CMK (cell line): ENCODE results near the gene PRR36.

Experiments used
- DNase-seq: peaks from one replicate; pipeline ENCODE4 v3.0.0-alpha.2; 2010; ENCODE audit warnings: low read depth

PRR36 gene

DNA sequence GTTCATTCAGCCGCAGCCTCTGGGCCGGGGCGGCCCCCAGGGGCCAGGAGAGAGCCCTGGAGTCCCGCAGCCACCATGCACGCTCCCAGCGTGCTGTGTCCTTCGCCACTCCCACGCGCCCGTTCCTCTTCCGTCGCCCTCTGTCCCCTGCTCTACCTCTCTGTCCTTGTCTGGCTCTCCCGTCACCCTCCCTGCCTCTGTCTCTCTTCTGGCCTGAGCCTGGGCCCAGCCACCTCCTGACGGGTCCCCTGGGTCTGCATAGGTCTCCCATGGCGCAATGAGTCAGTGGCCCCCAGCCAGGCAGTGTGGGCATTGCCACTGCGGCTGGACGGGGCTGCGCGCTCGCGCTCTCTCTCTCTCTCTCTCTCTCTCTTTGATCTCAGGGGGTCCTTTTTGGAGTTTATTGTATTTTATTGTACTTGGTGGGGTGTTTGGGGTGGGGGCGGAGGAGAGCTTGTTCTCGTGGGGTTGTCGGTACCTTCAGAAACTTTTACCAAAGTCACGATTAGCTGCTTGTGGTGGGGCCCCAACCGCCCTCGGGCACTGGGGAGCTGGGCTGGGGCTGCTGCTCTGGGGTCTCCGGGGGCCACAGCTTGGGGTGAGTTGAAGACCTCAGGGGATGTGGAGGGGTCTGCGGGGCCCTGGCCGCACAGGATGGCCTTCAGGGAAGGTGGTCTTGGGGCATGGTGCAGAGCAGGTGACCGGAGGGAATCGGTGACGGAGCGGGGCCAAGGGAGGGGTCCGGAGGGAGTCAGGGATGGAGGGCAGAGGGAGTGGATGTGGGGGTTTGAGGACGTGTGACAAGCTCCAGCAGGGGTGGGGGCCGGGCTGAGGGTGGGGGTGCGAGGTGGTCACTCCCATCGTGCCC, 38.7 kb upstream of the PRR36 start:
- DNase-seq = no peak

DNA sequence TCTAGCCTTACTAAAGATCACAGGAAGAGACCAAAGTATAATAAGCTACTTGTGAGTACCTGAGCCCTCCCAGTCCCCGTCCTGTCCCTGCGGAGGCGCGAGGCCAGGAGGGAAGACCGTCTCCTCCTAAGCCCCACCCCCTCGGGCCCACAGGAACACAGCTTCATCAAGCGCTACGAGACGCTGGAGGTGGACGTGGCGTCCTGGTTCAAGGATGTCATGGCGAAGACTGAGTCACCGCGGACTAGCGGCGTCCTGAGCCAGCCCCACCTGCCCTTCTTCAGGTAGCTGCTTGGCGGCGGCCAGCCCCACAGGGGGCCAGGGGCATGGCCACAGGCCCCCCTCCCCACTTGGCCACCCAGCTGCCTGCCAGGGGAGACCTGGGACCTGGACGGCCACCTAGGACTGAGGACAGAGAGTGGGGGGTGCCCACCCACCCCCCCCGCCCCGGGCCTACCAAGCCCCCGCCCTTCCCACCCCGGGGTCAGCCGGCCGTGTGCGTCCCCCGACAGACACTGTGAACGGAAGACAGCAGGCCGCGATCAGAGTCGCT, 38.0 kb upstream of the PRR36 start:
- DNase-seq = no peak

DNA sequence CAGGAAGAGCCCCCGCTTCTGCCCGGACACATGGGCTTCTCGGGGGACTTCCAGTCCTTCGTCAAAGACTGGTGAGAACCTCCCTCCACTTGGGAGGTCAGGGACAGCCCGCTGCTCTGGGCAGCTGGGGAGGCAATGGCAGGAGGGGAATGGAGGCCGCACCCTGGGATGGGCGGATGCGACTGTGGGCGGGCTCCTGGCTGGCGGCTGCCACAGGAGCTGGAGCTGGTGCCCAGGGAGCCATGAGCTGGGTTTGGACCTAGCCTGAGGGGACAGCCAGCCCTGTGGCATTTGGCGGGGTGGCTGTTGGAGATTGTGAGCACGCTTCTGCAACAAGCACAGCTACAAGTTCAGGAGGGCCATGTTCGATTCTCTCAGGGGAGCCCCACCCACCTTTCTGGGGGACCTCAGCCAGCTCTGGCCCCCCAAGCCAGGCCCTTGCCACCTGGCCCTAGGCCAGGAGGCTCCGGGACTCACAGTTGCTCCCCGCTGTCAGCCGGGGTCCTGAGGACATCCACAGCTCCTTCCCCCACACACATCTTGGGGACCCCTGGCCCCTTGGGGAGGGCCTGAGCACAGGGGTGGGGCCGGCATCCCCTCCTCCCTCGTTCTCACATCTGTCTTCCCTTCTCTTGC, 37.4 kb upstream of the PRR36 start:
- no peak for DNase-seq

- DNase-seq = no peak
Observed at GRCh38 chr19:7910321-7911161, 36.4 kb upstream of the PRR36 start.

GRCh38 chr19:7909471-7910067, 35.4 kb upstream of the PRR36 start:
- DNase-seq = no peak

- DNase-seq = no peak
Observed at GRCh38 chr19:7908742-7909461, 34.7 kb upstream of the PRR36 start.

GRCh38 chr19:7908078-7908699, 34.0 kb upstream of the PRR36 start:
- DNase-seq = no peak

DNA sequence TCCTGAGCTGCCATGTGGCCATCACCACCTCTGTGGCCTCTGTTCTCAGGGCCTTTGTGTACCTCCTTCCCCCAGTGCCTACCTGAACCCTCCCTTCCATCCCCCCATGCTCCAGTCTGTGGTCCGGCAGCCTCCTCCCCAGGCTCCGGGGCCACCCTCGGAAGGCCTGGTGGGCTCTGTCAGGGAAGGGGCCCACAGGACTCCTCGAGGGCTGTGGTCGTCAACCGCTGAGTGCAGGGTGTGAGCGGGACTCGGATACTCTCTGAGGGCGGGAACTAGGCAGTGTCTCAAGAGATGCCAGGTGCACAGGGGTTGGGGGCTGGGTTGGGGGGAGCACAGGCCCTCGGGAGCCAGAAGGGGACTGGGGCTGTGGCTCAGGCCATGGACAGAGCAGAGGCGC, 33.4 kb upstream of the PRR36 start:
- no peak for DNase-seq

DNA sequence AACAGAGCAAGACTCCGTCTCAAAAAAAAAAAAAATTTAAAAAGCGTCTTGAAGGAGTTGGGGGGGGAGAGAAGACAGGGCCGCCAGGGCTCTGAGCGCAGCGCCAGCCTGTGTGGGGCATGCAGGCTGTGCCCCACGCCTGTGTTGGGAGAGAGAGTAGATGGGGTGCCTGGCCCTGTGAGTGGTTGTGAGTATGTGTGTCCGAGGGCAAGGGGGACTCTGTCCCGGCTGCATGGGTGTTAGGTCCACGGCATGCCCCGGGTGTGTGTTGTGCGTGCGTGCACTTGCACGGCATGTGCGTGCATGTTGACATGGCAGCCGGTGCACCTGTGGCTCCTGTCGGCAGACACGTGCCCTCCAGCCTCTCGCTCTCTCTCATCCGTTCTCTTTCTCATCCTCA, 32.9 kb upstream of the PRR36 start:
- DNase-seq = no peak

- DNase-seq = no peak
Observed at GRCh38 chr19:7905859-7906258, 31.7 kb upstream of the PRR36 start.

DNA sequence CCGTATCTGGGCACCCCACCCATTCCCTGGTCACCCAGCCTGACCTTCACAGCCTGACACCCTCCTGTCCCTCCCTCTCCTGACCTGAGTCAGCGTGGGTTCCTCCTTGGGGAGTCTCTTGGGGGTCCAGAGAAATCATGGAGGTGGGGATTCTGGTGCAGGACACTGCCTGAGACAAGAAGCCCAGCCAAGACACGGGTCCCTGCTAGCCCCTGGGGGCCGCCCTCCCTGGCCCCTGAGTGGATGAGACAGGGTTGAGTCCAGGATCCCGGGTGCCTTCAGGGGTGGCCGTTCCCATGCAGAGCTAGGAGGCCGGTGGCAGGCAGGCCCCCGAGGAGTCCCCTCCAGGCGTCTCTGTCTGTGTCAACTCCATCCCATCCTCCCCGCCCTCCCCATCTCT, 31.1 kb upstream of the PRR36 start:
- DNase-seq = no peak

DNA sequence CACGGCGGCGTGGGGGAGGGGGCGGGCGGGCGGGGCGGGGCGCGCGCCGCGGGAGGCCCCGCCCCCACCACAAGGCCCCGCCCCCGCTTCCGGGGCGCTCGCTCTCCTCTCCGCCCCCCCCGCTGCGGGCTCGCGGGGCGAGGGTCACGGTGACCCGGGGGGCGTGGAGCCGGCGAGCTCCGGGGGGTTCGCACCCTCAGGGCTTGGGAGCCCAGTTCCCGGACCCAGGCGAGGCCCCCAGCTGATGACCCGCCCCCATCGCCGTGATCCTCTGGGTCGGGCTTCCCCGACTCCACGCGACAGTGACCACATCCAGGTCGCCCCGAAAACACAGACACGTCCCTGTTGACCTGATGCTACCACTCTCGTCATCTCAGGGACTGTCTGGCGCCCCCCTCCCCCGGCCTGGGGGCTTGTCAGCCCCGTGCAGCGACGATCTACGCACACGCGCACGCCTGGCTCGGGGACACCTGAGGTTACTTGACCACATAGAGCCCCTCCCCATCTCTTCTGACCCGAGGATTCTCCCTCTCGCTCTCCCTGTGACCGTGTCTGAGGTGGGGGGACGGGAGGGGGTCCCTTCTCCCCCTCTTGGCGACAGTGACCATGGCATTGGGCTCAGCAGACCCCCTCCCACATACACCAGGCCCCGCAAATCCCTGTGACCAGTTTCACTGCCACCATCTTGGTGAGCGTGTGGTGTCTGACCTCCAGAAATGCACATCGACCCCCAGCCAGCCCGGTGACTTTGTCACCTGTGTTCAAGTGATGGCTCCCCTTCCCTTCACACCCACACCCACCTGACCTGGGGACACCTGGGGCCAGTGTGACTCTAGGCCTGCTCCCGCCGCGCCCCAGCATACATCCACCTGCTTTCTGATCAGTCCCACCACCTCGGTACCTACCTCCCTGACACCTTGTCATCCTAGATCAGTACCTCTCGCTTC, 30.2 kb upstream of the PRR36 start:
- no peak for DNase-seq

GRCh38 chr19:7903244-7904073, 29.3 kb upstream of the PRR36 start, which contains the start of gene MAP2K7:
TSS of gene MAP2K7 (plus strand) at chr19:7903877. CDS start at chr19:7903945, 68 bp downstream.
- DNase-seq = peak; percentile 98

DNA sequence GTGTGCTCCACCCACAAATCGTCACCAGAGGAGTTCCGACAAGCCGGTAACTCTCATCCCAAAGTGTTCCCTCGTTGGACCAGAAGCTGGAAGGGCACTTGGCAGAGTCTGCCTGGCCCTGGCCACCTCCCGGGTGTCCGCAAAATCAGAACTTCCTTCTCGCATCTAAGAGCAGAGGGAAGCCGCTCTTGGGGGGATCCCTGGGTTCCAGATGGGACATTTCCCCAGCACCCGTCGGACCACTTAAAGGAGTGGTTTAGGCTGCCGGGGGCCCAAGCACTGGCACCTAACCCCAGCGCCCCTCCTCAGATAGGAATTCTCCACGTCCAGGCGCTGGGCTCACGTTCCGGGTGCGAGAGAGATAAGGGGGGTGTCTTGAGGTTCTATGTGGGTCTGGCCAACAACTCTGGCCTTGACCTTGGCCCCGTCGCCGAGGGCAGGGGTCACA, 28.6 kb upstream of the PRR36 start:
- no peak for DNase-seq

DNA sequence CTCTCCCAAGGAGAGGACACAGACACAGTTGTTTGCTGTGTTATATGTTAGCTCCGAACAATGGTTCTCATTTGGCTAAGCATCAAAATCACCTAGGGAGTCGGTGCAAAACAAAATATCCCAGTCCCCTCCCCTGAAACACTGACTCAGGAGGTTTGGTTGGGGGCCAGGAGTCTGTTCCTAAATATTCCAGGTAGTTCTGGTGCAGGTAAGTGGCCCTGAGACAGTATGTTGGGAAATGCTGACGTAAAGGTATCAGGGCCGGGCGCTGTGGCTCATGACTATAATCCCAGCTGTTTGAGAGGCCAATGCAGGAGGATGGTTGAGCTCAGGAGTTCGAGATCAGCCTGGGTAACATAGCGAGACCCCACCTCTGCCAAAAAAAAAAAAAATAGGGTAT, 27.1 kb upstream of the PRR36 start:
- no peak for DNase-seq

GRCh38 chr19:7900931-7901330, 26.7 kb upstream of the PRR36 start:
- no peak for DNase-seq

GRCh38 chr19:7900401-7900870, 26.2 kb upstream of the PRR36 start:
- DNase-seq = no peak

DNA sequence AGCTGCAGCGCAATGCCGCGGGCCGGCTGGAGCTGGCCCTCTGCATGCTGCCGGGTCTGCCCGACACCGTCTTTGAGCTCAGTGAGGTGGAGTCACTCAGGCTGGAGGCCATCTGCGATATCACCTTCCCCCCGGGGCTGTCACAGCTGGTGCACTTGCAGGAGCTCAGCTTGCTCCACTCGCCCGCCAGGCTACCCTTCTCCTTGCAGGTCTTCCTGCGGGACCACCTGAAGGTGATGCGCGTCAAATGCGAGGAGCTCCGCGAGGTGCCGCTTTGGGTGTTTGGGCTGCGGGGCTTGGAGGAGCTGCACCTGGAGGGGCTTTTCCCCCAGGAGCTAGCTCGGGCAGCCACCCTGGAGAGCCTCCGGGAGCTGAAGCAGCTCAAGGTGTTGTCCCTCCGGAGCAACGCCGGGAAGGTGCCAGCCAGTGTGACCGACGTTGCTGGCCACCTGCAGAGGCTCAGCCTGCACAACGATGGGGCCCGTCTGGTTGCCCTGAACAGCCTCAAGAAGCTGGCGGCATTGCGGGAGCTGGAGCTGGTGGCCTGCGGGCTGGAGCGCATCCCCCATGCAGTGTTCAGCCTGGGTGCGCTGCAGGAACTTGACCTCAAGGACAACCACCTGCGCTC, 25.7 kb upstream of the PRR36 start:
- no peak for DNase-seq
